Body of pancreas (tissue), 4 donors: ENCODE data around the gene TARDBP.

Experiments used
- CTCF ChIP-seq, 7 experiments: fragments of 450-650 bp in 4 of 7; fragments of 200-600 bp in 3 of 7; sonication (generic) in 3 of 7; IDR thresholded peaks; one replicate each; pipeline ENCODE4 v1.5.1; 2016 to 2019; ENCODE audit warnings: antibody characterized with exemption in 7 of 7
- POLR2A ChIP-seq, 3 donors: fragments of 450-650 bp; IDR thresholded peaks; one replicate each; pipeline ENCODE4 v1.6.1; 2016; ENCODE audit warnings: antibody characterized with exemption in 3 of 3, mild to moderate bottlenecking in 2 of 3

GRCh38 chr1:11023201-11023600, 10.7 kb downstream of the TARDBP start:
- TF ChIP-seq CTCF (IDR thresholded peaks at IDR 0.05) (no peak), POLR2A (IDR thresholded peaks at IDR 0.05) (no peak)
